Measurements from ENCODE around the gene KPRP. TPM values are rescaled to one million over a fixed set of nuclear protein-coding genes. Genes with fewer than 3 reads are reported as not detected.

Gene KPRP
- total RNA-seq, 1 donor, result not detected

GRCh38 chr1:152758636-152759035 lies 811 bp downstream of the KPRP start:
- no peak overlapping the region for H3K4me3 ChIP-seq (ENCODE audit: low read length)
- H3K27me3 ChIP-seq (ENCODE audit: insufficient read depth, low read length), result no peaks in the 10 kb centered on the region
- H3K4me1 ChIP-seq (ENCODE audit: insufficient read depth, low read length), result no peaks in the 10 kb centered on the region
- no peaks in the 10 kb centered on the region for H3K9me3 ChIP-seq (ENCODE audit: low read depth, low read length)

GRCh38 chr1:152759453-152760173 lies 1.8 kb downstream of the KPRP start:
- no peaks in the 10 kb centered on the region for H3K27me3 ChIP-seq (ENCODE audit: insufficient read depth, low read length)
- H3K4me1 ChIP-seq (ENCODE audit: insufficient read depth, low read length), result no peaks in the 10 kb centered on the region
- H3K9me3 ChIP-seq (ENCODE audit: low read depth, low read length), result no peaks in the 10 kb centered on the region
- H3K4me3 ChIP-seq (ENCODE audit: low read length), result no peak overlapping the region

- H3K27me3 ChIP-seq (ENCODE audit: insufficient read depth, low read length), result no peaks in the 10 kb centered on the region
- H3K9me3 ChIP-seq (ENCODE audit: low read depth, low read length), result no peaks in the 10 kb centered on the region
- H3K4me1 ChIP-seq (ENCODE audit: insufficient read depth, low read length), result no peaks in the 10 kb centered on the region
- H3K4me3 ChIP-seq (ENCODE audit: low read length), result no peak overlapping the region
Observed at GRCh38 chr1:152760551-152761190, 2.8 kb downstream of the KPRP start.

- H3K4me1 ChIP-seq (ENCODE audit: insufficient read depth, low read length), result no peaks in the 10 kb centered on the region
- H3K4me3 ChIP-seq (ENCODE audit: low read length), result no peak overlapping the region
- H3K27me3 ChIP-seq (ENCODE audit: insufficient read depth, low read length), result no peaks in the 10 kb centered on the region
- no peaks in the 10 kb centered on the region for H3K9me3 ChIP-seq (ENCODE audit: low read depth, low read length)
Observed at GRCh38 chr1:152761609-152762213, 3.9 kb downstream of the KPRP start.

- H3K9me3 ChIP-seq (ENCODE audit: low read depth, low read length), result no peaks in the 10 kb centered on the region
- H3K4me3 ChIP-seq (ENCODE audit: low read length), result no peak overlapping the region
Observed at GRCh38 chr1:152768847-152769533, 11.2 kb downstream of the KPRP start.

GRCh38 chr1:152770411-152770810 lies 12.6 kb downstream of the KPRP start:
- Histone ChIP-seq H3K4me1 (ENCODE audit: insufficient read depth, low read length) (no peaks in the 10 kb centered on the region), H3K4me3 (ENCODE audit: low read length) (no peak overlapping the region), H3K27me3 (ENCODE audit: insufficient read depth, low read length) (no peaks in the 10 kb centered on the region), H3K9me3 (ENCODE audit: low read depth, low read length) (no peaks in the 10 kb centered on the region)

More at GRCh38 chr1:152768847-152769533, 11.2 kb downstream of the KPRP start:
- no peaks in the 10 kb centered on the region for H3K4me1 ChIP-seq (ENCODE audit: insufficient read depth, low read length)
- no peaks in the 10 kb centered on the region for H3K27me3 ChIP-seq (ENCODE audit: insufficient read depth, low read length)

GRCh38 chr1:152774875-152775274 lies 17.1 kb downstream of the KPRP start, which contains the start of gene LCE1F:
Gene LCE1F (plus strand): TSS chr1:152775140. CDS start chr1:152776372, 1,232 bp downstream.
- H3K4me3 ChIP-seq (ENCODE audit: low read length), result no peak within 1 kb of the TSS
- no peaks in the 10 kb centered on the region for H3K4me1 ChIP-seq (ENCODE audit: insufficient read depth, low read length)
- peaks cover 2% of the 10 kb centered on the region for H3K27me3 ChIP-seq (ENCODE audit: insufficient read depth, low read length)
- H3K9me3 ChIP-seq (ENCODE audit: low read depth, low read length), result no peaks in the 10 kb centered on the region

- Histone ChIP-seq H3K9me3 (ENCODE audit: low read depth, low read length) (no peaks in the 10 kb centered on the region), H3K27me3 (ENCODE audit: insufficient read depth, low read length) (peaks cover 2% of the 10 kb centered on the region), H3K4me3 (ENCODE audit: low read length) (no peak overlapping the region), H3K4me1 (ENCODE audit: insufficient read depth, low read length) (no peaks in the 10 kb centered on the region)
Observed at GRCh38 chr1:152776361-152776760, 18.5 kb downstream of the KPRP start.

- no peaks in the 10 kb centered on the region for H3K4me1 ChIP-seq (ENCODE audit: insufficient read depth, low read length)
- H3K4me3 ChIP-seq (ENCODE audit: low read length), result no peak overlapping the region
- H3K27me3 ChIP-seq (ENCODE audit: insufficient read depth, low read length), result peaks cover 2% of the 10 kb centered on the region
- no peaks in the 10 kb centered on the region for H3K9me3 ChIP-seq (ENCODE audit: low read depth, low read length)
Observed at GRCh38 chr1:152777510-152778137, 19.8 kb downstream of the KPRP start.

GRCh38 chr1:152783095-152783494 lies 25.3 kb downstream of the KPRP start:
- Histone ChIP-seq H3K4me1 (ENCODE audit: insufficient read depth, low read length) (no peaks in the 10 kb centered on the region), H3K9me3 (ENCODE audit: low read depth, low read length) (no peaks in the 10 kb centered on the region), H3K4me3 (ENCODE audit: low read length) (no peak overlapping the region), H3K27me3 (ENCODE audit: insufficient read depth, low read length) (peaks cover 2% of the 10 kb centered on the region)

- H3K4me3 ChIP-seq (ENCODE audit: low read length), result no peak within 1 kb of the TSS
- H3K9me3 ChIP-seq (ENCODE audit: low read depth, low read length), result no peaks in the 10 kb centered on the region
- H3K4me1 ChIP-seq (ENCODE audit: insufficient read depth, low read length), result no peaks in the 10 kb centered on the region
- H3K27me3 ChIP-seq (ENCODE audit: insufficient read depth, low read length), result peaks cover 4% of the 10 kb centered on the region
Observed at GRCh38 chr1:152786077-152786476, 28.3 kb downstream of the KPRP start, which contains the start of gene LCE1E. Gene LCE1E (plus strand): TSS chr1:152786257. CDS start chr1:152787300, 1,043 bp downstream.

GRCh38 chr1:152795686-152796085 lies 37.9 kb downstream of the KPRP start:
- Histone ChIP-seq H3K4me1 (ENCODE audit: insufficient read depth, low read length) (no peaks in the 10 kb centered on the region), H3K9me3 (ENCODE audit: low read depth, low read length) (no peaks in the 10 kb centered on the region), H3K27me3 (ENCODE audit: insufficient read depth, low read length) (peaks cover 10% of the 10 kb centered on the region), H3K4me3 (ENCODE audit: low read length) (no peak overlapping the region)

GRCh38 chr1:152796421-152796820 lies 38.6 kb downstream of the KPRP start, which contains the start of gene LCE1D:
Gene LCE1D (plus strand): TSS chr1:152796721. CDS start chr1:152797795, 1,074 bp downstream.
- Histone ChIP-seq H3K27me3 (ENCODE audit: insufficient read depth, low read length) (peaks cover 10% of the 10 kb centered on the region), H3K9me3 (ENCODE audit: low read depth, low read length) (no peaks in the 10 kb centered on the region), H3K4me3 (ENCODE audit: low read length) (no peak within 1 kb of the TSS), H3K4me1 (ENCODE audit: insufficient read depth, low read length) (no peaks in the 10 kb centered on the region)

- Histone ChIP-seq H3K4me3 (ENCODE audit: low read length) (no peak overlapping the region), H3K9me3 (ENCODE audit: low read depth, low read length) (no peaks in the 10 kb centered on the region), H3K27me3 (ENCODE audit: insufficient read depth, low read length) (peaks cover 10% of the 10 kb centered on the region), H3K4me1 (ENCODE audit: insufficient read depth, low read length) (no peaks in the 10 kb centered on the region)
Observed at GRCh38 chr1:152801333-152801732, 43.5 kb downstream of the KPRP start.

All from mononuclear cell (primary cell).